Upper lobe of right lung (tissue), 1 donor: ENCODE data around the gene FGF2. TPM values are rescaled to one million over a fixed set of nuclear protein-coding genes. Genes with fewer than 3 reads are reported as not detected.

ENCODE experiments used
- ATAC-seq: fragments of 200-7000 bp; cut with Tn5 transposase; one replicate; pipeline ENCODE4 v1.9.1; 2020; ENCODE audit warnings: mild to moderate bottlenecking, moderate library complexity
- DNase-seq: peaks from one replicate; pipeline ENCODE4 v3.0.0-alpha.2; 2020
- H3K27ac ChIP-seq: fragments of 200-600 bp; one replicate; pipeline ENCODE4 v1.8.0; 2022
- H3K27me3 ChIP-seq: fragments of 200-600 bp; one replicate; pipeline ENCODE4 v1.8.0; 2022; ENCODE audit warnings: mild to moderate bottlenecking
- H3K36me3 ChIP-seq: fragments of 200-600 bp; one replicate; pipeline ENCODE4 v1.8.0; 2022
- H3K4me1 ChIP-seq: fragments of 200-600 bp; one replicate; pipeline ENCODE4 v1.8.0; 2022
- H3K4me3 ChIP-seq: fragments of 200-600 bp; one replicate; pipeline ENCODE4 v1.8.0; 2022; ENCODE audit warnings: mild to moderate bottlenecking
- H3K9me3 ChIP-seq: fragments of 200-600 bp; one replicate; pipeline ENCODE4 v1.8.0; 2022
- intact Hi-C: fragments of 100-400 bp; cut with DNase I; formaldehyde crosslinking; loops from one replicate; pipeline ENCODE4 v1.11.0; 2022
- total RNA-seq: library from RNA; stranded (reverse); fragmentation: NEBNext Ultra II Directional; extraction: Animal tissue kit (Norgen Biotek cat#: 25700); gene quantifications from one replicate; pipeline ENCODE4 v1.2.1, GENCODE V29; 2021
- TF ChIP-seq, protein P1 (sequence below): fragments of 200-600 bp; IDR thresholded peaks from one replicate; pipeline ENCODE4 v1.8.0; 2022; ENCODE audit warnings: antibody characterized with exemption
- donor health status: DM: no; HTN: yes; CAD: no; lungs with severe emphysema.

Gene FGF2
- total RNA-seq, 1 donor from 2014 or later: 11.1 TPM

DNA sequence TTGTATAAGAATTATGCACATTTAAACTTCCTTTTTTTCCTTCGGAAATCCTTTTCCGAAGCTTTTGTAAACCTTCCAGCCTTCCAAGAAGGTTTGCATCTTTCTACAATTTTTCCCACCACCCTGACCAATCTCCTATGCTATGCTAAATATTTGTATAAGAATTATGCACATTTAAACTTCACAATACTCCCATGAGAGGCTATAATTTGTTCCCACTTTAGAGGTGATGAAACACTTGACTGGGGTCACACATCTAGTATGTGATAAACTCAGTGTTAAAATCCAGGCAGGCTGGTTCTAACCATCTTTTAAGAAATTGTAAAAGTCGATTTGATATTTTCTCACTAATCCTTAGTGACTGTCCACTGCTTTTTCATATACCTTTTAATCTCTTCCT is 73.7 kb downstream of the FGF2 start:
- Histone ChIP-seq H3K9me3 (no peaks in the 10 kb centered on the region), H3K4me1 (no peaks in the 10 kb centered on the region), H3K36me3 (no peaks in the 10 kb centered on the region), H3K4me3 (no peak overlapping the region), H3K27me3 (no peaks in the 10 kb centered on the region), H3K27ac (no peak overlapping the region)
- intact Hi-C loops: no loop called here
- no peak for ATAC-seq
- no peak for DNase-seq
- TF ChIP-seq, protein P1, sequence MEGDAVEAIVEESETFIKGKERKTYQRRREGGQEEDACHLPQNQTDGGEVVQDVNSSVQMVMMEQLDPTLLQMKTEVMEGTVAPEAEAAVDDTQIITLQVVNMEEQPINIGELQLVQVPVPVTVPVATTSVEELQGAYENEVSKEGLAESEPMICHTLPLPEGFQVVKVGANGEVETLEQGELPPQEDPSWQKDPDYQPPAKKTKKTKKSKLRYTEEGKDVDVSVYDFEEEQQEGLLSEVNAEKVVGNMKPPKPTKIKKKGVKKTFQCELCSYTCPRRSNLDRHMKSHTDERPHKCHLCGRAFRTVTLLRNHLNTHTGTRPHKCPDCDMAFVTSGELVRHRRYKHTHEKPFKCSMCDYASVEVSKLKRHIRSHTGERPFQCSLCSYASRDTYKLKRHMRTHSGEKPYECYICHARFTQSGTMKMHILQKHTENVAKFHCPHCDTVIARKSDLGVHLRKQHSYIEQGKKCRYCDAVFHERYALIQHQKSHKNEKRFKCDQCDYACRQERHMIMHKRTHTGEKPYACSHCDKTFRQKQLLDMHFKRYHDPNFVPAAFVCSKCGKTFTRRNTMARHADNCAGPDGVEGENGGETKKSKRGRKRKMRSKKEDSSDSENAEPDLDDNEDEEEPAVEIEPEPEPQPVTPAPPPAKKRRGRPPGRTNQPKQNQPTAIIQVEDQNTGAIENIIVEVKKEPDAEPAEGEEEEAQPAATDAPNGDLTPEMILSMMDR: no peak

DNA sequence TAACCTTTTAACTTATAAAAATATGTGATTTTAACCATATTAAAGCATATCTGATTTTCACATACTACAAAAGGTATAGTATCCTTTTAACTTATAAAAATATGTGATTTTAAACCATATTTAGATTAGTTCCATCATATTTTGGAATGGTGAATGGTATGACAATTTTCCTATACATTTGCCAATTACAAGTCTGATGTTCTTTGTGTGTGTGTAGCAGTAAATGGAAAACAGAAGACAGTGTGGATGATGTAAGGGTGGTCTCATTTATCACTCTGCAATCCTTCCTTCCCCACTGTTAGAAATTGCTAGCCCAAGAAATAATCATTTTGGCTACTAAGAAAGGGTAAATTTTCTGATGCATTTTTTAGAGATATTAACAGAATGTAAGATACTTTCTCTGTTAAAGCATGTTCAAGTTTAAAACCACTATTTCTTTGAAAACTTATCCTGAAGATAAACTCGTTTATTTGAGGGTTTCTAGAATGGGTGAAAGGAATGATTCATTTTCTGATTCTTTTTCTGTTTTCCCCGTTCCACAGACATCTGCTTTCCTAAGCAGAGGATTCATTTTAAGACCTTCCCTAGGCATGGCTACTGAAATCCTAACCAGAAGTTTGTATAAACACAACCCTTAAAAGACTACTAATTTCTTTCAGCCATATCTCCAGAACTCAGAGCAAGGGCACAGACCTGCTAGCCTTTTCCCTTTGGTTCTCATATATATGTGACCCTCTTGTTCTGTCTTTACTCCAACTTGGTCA is 74.8 kb downstream of the FGF2 start:
- Histone ChIP-seq H3K36me3 (no peaks in the 10 kb centered on the region), H3K27me3 (no peaks in the 10 kb centered on the region), H3K27ac (no peak overlapping the region), H3K9me3 (no peaks in the 10 kb centered on the region), H3K4me1 (no peaks in the 10 kb centered on the region), H3K4me3 (no peak overlapping the region)
- TF ChIP-seq, protein P1: no peak
- no peak for ATAC-seq
- intact Hi-C loops: no loop called here
- no peak for DNase-seq

DNA sequence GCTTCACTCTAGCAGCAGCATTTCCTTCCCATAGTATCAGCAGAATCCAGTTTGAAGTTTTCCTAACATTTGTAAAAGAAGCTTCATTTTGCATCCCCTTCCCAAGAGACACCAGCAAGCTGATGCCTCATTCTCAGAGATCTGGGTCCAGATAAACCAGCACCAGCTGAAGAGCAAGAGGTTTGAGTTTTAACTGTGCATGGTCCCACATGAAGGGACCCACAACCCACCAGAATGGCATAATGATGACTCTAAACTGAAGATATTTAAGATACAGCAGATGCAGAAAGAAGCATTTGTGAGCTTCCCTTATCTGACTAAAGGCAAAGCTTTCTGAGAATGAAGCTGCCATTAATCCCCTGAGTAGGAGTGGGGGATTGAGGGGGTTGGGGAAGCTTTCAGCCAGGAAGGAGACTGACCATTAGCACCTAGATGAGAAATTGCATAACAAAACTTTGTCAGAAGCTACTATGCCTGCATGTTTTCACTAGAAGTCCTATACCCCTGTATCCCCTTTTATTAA is 77.2 kb downstream of the FGF2 start:
- Histone ChIP-seq H3K27ac (no peak overlapping the region), H3K4me3 (no peak overlapping the region), H3K9me3 (no peaks in the 10 kb centered on the region), H3K27me3 (no peaks in the 10 kb centered on the region), H3K36me3 (no peaks in the 10 kb centered on the region), H3K4me1 (no peaks in the 10 kb centered on the region)
- no peak for DNase-seq
- intact Hi-C loops: no loop called here
- TF ChIP-seq, protein P1: no peak
- ATAC-seq: no peak

DNA sequence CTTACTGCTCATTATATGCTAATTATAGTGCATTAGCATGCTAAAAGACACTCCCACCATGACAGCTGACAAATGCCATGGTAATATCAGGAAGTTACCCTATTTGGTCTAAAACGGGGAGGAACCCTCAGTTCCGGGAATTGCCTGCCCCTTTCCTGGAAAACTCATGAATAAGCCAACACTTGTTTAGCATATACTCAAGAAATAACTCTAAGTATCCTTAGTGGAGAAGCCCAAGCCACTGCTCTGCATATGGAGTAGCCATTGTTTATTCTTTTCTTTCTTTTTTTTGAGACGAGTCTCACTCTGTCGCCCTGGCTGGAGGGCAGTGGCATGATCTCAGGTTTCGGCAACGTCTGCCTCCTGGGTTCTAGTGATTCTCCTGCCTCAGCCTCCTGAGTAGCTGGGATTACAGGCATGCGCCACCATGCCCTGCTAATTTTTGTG is 80.3 kb downstream of the FGF2 start:
- Histone ChIP-seq H3K36me3 (peaks cover 3% of the 10 kb centered on the region), H3K4me3 (no peak overlapping the region), H3K27me3 (no peaks in the 10 kb centered on the region), H3K9me3 (no peaks in the 10 kb centered on the region), H3K4me1 (no peaks in the 10 kb centered on the region), H3K27ac (no peak overlapping the region)
- TF ChIP-seq, protein P1: no peak
- DNase-seq (no peak), ATAC-seq (no peak)
- intact Hi-C loops: no loop called here

DNA sequence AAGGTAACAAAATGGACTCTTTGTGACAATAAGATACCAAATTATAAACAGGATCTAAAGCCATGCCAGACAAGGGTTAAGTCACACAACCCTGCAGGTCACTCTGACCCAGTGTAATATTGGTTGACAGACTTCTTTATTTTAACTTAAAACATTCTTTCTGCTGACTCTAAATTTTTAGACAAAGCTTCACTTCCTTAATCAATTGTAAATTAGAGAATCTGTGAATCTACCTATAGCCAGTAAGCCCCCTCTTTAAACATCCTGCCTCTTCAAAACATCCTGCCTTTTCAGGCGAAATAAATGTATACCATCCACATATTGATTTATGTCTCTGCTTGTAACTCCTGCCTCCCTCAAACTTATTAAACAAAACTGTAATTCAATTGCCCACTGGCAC is 81.6 kb downstream of the FGF2 start:
- Histone ChIP-seq H3K9me3 (no peaks in the 10 kb centered on the region), H3K27ac (no peak overlapping the region), H3K4me3 (no peak overlapping the region), H3K27me3 (no peaks in the 10 kb centered on the region), H3K36me3 (peaks cover 6% of the 10 kb centered on the region), H3K4me1 (no peaks in the 10 kb centered on the region)
- TF ChIP-seq, protein P1: no peak
- ATAC-seq (no peak), DNase-seq (no peak)
- intact Hi-C loops: no loop called here
